Stomach (tissue), 9 donors: Measurements from ENCODE around the gene ARID4B. TPM values are rescaled to one million over a fixed set of nuclear protein-coding genes. Genes with fewer than 3 reads are reported as not detected.

Experiments
- DNase-seq, 2 donors: peaks; one replicate each; pipeline versions ENCODE4 v3.0.0 to v3.0.0-alpha.2; 2013 to 2019
- H3K27ac ChIP-seq, 5 donors: fragments of 200-600 bp in 4 of 5; sonication (generic) in 4 of 5; one replicate each; pipeline ENCODE4 v1.5.1; 2013 to 2019; ENCODE audit warnings: mild to moderate bottlenecking in 1 of 5, moderate library complexity in 1 of 5
- H3K27me3 ChIP-seq, 3 donors: fragments of 200-600 bp; sonication (generic); one replicate each; pipeline ENCODE4 v1.5.1; 2017 to 2019; ENCODE audit warnings: mixed run types in 1 of 3
- H3K36me3 ChIP-seq, 4 donors: fragments of 200-600 bp; sonication (generic); 1 replicate in 3 of 4; 2 replicates in 1 of 4; pipeline ENCODE4 v1.5.1; 2016 to 2019
- H3K4me1 ChIP-seq, 4 donors: fragments of 200-600 bp; sonication (generic); one replicate each; pipeline ENCODE4 v1.5.1; 2016 to 2019
- H3K4me3 ChIP-seq, 4 donors: fragments of 200-600 bp; sonication (generic) in 3 of 4; one replicate each; pipeline ENCODE4 v1.5.1; 2016 to 2019; ENCODE audit warnings: mild to moderate bottlenecking in 1 of 4
- H3K9me3 ChIP-seq, 4 donors: fragments of 200-600 bp; sonication (generic); one replicate each; pipeline ENCODE4 v1.5.1; 2016 to 2019
- EP300 ChIP-seq: sonication (generic); formaldehyde crosslinking; IDR thresholded peaks from one replicate; pipeline ENCODE4 v1.6.1; 2017; ENCODE audit warnings: antibody characterized with exemption
- POLR2A ChIP-seq, 4 donors: fragments of 450-650 bp; IDR thresholded peaks; one replicate each; pipeline ENCODE4 v1.6.1; 2016; ENCODE audit warnings: antibody characterized with exemption in 4 of 4, control low read depth in 2 of 4, mild to moderate bottlenecking in 1 of 4, moderate library complexity in 1 of 4
- POLR2AphosphoS5 ChIP-seq, 3 donors: sonication (generic); formaldehyde crosslinking; IDR thresholded peaks; one replicate each; pipeline ENCODE4 v1.6.1; 2016; ENCODE audit warnings: antibody characterized with exemption in 3 of 3
- WGBS, 5 donors: extraction: QIAGEN DNeasy Blood & Tissue Kit in 3 of 5; methylation state at CpG; one replicate each; pipeline versions ENCODE4 v1.1.5 to v1.1.7; 2013 to 2018; 5-methylcytosine and 5-hydroxymethylcytosine counted together
- intact Hi-C: fragments of 100-400 bp; cut with DNase I; formaldehyde crosslinking; loops from one replicate; pipeline ENCODE4 v1.15.1; 2023; ENCODE audit warnings: low total_unique reads
- polyA plus RNA-seq, 3 donors: library from polyadenylated mRNA; stranded (reverse); fragments of 200-250 nt; gene quantifications; one replicate each; pipeline ENCODE4 v1.2.3, GENCODE V29; 2013
- total RNA-seq, 5 donors: library from RNA; depleted of rRNA; stranded (reverse); fragments of >200 nt; gene quantifications; one replicate each; pipeline versions ENCODE4 v1.1.0 to v1.2.3, GENCODE V29; 2014 to 2016
- TF ChIP-seq, protein P1 (sequence below), 7 experiments: fragments of 450-650 bp in 4 of 7; fragments of 200-600 bp in 3 of 7; sonication (generic) in 3 of 7; IDR thresholded peaks; one replicate each; pipeline ENCODE4 v1.5.1; 2016 to 2019; ENCODE audit warnings: antibody characterized with exemption in 7 of 7, control low read depth in 2 of 7, mild to moderate bottlenecking in 1 of 7
- donor health status: healthy with polysubstance abuse.
- donor health status: Bipolar disorder and iron deficiency.
- donor health status: healthy.

Gene ARID4B
- total and polyA plus RNA-seq, 8 donors: 9.5 to 102 (median 30.5) TPM

- TF ChIP-seq POLR2A (IDR thresholded peaks at IDR 0.05) (no peak), POLR2AphosphoS5 (IDR thresholded peaks at IDR 0.05) (no peak), EP300 (no peak)
- TF ChIP-seq, protein P1, sequence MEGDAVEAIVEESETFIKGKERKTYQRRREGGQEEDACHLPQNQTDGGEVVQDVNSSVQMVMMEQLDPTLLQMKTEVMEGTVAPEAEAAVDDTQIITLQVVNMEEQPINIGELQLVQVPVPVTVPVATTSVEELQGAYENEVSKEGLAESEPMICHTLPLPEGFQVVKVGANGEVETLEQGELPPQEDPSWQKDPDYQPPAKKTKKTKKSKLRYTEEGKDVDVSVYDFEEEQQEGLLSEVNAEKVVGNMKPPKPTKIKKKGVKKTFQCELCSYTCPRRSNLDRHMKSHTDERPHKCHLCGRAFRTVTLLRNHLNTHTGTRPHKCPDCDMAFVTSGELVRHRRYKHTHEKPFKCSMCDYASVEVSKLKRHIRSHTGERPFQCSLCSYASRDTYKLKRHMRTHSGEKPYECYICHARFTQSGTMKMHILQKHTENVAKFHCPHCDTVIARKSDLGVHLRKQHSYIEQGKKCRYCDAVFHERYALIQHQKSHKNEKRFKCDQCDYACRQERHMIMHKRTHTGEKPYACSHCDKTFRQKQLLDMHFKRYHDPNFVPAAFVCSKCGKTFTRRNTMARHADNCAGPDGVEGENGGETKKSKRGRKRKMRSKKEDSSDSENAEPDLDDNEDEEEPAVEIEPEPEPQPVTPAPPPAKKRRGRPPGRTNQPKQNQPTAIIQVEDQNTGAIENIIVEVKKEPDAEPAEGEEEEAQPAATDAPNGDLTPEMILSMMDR (IDR thresholded peaks at IDR 0.05): no peak
- no peak for DNase-seq
- H3K4me1 ChIP-seq: peaks cover 27 to 77% (median 62%) of the 10 kb centered on the region in 4 donors
- no peaks in the 10 kb centered on the region for H3K27me3 ChIP-seq
- no peaks in the 10 kb centered on the region for H3K9me3 ChIP-seq
- no peak overlapping the region for H3K4me3 ChIP-seq
- H3K27ac ChIP-seq: no peak overlapping the region
- intact Hi-C loops: no loop called here
- 36 to 72% (median 54%) methylated on average over 5 of the region's 5 CpGs for WGBS, 5 donors
- H3K36me3 ChIP-seq: no peaks in the 10 kb centered on the region
Observed at GRCh38 chr1:235278915-235279292, 49.1 kb downstream of the ARID4B start.

DNA sequence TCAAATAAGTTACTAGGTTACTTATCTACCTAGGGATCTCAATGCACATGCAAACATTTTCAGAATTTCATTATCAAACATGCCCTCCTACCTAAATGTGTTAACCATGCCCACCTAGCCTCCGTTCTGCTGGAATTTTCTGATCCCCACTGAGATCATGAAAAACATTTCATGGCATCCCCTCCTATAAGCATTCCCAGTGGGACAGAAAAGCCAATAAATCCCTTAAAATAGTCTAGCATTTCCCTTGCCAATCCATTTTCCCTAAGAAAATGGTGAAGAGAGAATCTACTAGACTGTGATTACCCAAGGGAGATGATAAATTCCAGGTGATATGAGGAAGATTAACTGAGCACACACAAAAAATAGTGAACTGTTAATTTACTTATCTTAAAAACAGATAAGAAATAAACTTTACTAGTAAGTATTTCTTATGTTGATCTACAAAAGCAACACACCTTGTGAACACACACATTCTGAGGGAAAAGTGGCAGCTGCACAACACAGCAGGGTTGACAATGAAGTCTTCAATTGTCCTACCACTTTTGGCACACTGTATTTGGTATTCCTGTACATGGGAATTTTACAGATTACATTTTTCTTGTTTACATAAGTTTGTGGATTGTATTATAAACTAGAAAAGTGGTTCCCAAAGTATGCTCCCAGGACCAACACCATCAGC lies 49.6 kb downstream of the ARID4B start:
- DNase-seq: peak in 1 of 2 donors; percentile 22
- H3K27ac ChIP-seq: no peak overlapping the region
- 24 to 70% (median 39%) methylated on average over 1 of the region's 1 CpG for WGBS, 5 donors

GRCh38 chr1:235277709-235278108 lies 50.3 kb downstream of the ARID4B start:
- no peak overlapping the region for H3K4me3 ChIP-seq
- TF ChIP-seq, protein P1 (IDR thresholded peaks at IDR 0.05): no peak
- no peak for TF ChIP-seq POLR2AphosphoS5 (IDR thresholded peaks at IDR 0.05)
- TF ChIP-seq EP300: no peak
- no peak for TF ChIP-seq POLR2A (IDR thresholded peaks at IDR 0.05)
- H3K4me1 ChIP-seq: peaks cover 27 to 85% (median 62%) of the 10 kb centered on the region in 4 donors
- intact Hi-C loops: no loop called here
- no peaks in the 10 kb centered on the region for H3K9me3 ChIP-seq
- DNase-seq: no peak
- H3K36me3 ChIP-seq: no peaks in the 10 kb centered on the region
- H3K27ac ChIP-seq: no peak overlapping the region
- no peaks in the 10 kb centered on the region for H3K27me3 ChIP-seq

More for the DNA sequence above, 49.6 kb downstream of the ARID4B start:
- H3K27me3 ChIP-seq: no peaks in the 10 kb centered on the region
- TF ChIP-seq POLR2AphosphoS5 (IDR thresholded peaks at IDR 0.05) (no peak), POLR2A (IDR thresholded peaks at IDR 0.05) (no peak), EP300 (no peak)
- TF ChIP-seq, protein P1 (IDR thresholded peaks at IDR 0.05): no peak
- H3K36me3 ChIP-seq: no peaks in the 10 kb centered on the region
- no peaks in the 10 kb centered on the region for H3K9me3 ChIP-seq
- H3K4me1 ChIP-seq: peaks cover 27 to 78% (median 60%) of the 10 kb centered on the region in 4 donors
- no peak overlapping the region for H3K4me3 ChIP-seq
- intact Hi-C loops: no loop called here

DNA sequence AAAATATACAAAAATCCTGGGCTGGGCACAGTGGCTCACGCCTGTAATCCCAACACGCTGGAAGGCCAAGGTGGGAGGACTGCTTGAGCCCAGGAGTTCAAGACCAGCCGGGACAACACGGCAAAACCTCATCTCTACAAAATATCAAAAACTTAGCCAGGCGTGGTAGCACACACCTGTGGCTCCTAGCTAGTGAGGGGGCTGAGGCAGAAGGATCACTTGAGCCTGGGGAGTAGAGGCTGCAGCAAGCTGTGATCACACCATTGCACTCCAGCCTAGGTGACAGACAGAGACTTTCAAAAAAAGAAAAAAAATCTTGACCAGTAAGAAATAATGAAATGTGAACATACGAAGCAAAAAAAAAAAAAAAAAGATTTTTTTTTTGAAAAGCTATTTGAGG lies 52.1 kb downstream of the ARID4B start:
- Histone ChIP-seq H3K4me3 (no peak overlapping the region), H3K36me3 (no peaks in the 10 kb centered on the region), H3K4me1 (peaks cover 34 to 91% (median 65%) of the 10 kb centered on the region in 4 donors), H3K27ac (no peak overlapping the region), H3K9me3 (no peaks in the 10 kb centered on the region), H3K27me3 (no peaks in the 10 kb centered on the region)
- TF ChIP-seq POLR2AphosphoS5 (IDR thresholded peaks at IDR 0.05) (no peak), POLR2A (IDR thresholded peaks at IDR 0.05) (no peak), EP300 (no peak)
- TF ChIP-seq, protein P1 (IDR thresholded peaks at IDR 0.05): no peak
- WGBS, 5 donors: 80 to 89% (median 88%) methylated on average over 6 of the region's 6 CpGs
- intact Hi-C loops: no loop called here
- DNase-seq: no peak
